ENCODE data around the gene IKZF4. TPM values are rescaled to one million over a fixed set of nuclear protein-coding genes. Genes with fewer than 3 reads are reported as not detected.

IKZF4 gene
- total RNA-seq, 1 experiment from 2014 or later: 13.9 TPM

- Histone ChIP-seq H3K18ac (ENCODE audit: insufficient read length, low read depth, low read length) (no peak overlapping the region), H2BK15ac (ENCODE audit: low read depth, low read length) (no peak overlapping the region), H3K4me1 (ENCODE audit: insufficient read depth, low read length) (no peaks in the 10 kb centered on the region), H3K4me2 (ENCODE audit: insufficient read depth, insufficient read length, low read length) (no peak overlapping the region), H3K79me1 (ENCODE audit: insufficient read depth, low read depth, low read length, poor library complexity, severe bottlenecking) (no peaks in the 10 kb centered on the region), H4K91ac (ENCODE audit: insufficient read length, low read depth, low read length) (no peak overlapping the region), H3K14ac (ENCODE audit: insufficient read depth, low read length) (no peak overlapping the region), H2AK5ac (ENCODE audit: insufficient read length, low read length) (no peak overlapping the region), H3K4ac (ENCODE audit: low read depth, low read length) (no peak overlapping the region), H3K9ac (ENCODE audit: extremely low read depth, insufficient read length, low read length) (no peak overlapping the region), H2BK5ac (ENCODE audit: insufficient read length, low read length) (no peak overlapping the region), H3K9me3 (ENCODE audit: control insufficient read depth, low read depth, low read length) (no peaks in the 10 kb centered on the region), H3K79me2 (ENCODE audit: insufficient read depth, low read length) (no peaks in the 10 kb centered on the region), H3T11ph (ENCODE audit: low read length) (no peak overlapping the region), H3K27me3 (ENCODE audit: insufficient read depth, low read length) (no peaks in the 10 kb centered on the region), H2BK12ac (ENCODE audit: insufficient read length, low read depth, low read length) (no peak overlapping the region), H3K23ac (ENCODE audit: insufficient read length, low read depth, low read length) (no peak overlapping the region), H2AFZ (ENCODE audit: low read length) (no peak overlapping the region), H3K23me2 (ENCODE audit: insufficient read length, low read depth, low read length, poor library complexity, severe bottlenecking) (no peaks in the 10 kb centered on the region), H4K20me1 (ENCODE audit: control insufficient read depth, insufficient read depth, insufficient read length) (no peaks in the 10 kb centered on the region), H4K8ac (replicated peaks; ENCODE audit: insufficient read length, low read depth, low read length) (no peak overlapping the region), H3K27ac (ENCODE audit: insufficient read length, low read depth, low read length) (no peak overlapping the region), H4K5ac (ENCODE audit: insufficient read length, low read depth, low read length) (no peak overlapping the region), H2BK120ac (ENCODE audit: low read depth, low read length, poor library complexity, severe bottlenecking) (no peak overlapping the region), H3K56ac (ENCODE audit: insufficient read length, low read depth, low read length) (no peak overlapping the region), H2BK20ac (ENCODE audit: low read depth, low read length, poor library complexity, severe bottlenecking) (no peak overlapping the region)
- no peak for TF ChIP-seq CTCF (conservative IDR thresholded peaks at IDR 0.05)
- H3K27me3 Mint-ChIP-seq (ENCODE audit: low read depth): no peaks in the 10 kb centered on the region
- H3K27ac Mint-ChIP-seq: no peak overlapping the region
- no peaks in the 10 kb centered on the region for H3K9me3 Mint-ChIP-seq
- no peak overlapping the region for H3K4me3 Mint-ChIP-seq
- no CpG with 5 or more reads among the region's 21 CpGs for WGBS (ENCODE audit: extremely low coverage, insufficient read length, low lambda C conversion rate)
- peaks cover 18 to 55% (median 51%) of the 10 kb centered on the region in 3 experiments; a peak in 6 of 7 replicates for H3K36me3 Mint-ChIP-seq (ENCODE audit: insufficient read depth in 1 of 3, low read depth in 3 of 3)
- peaks cover 2 to 8% of the 10 kb centered on the region in 2 experiments; a peak in 3 of 4 replicates for H3K4me1 Mint-ChIP-seq
- DNase-seq: no peak
Measured at GRCh38 chr12:56034586-56035332, 13.9 kb downstream of the IKZF4 start.
